Naive thymus-derived CD4-positive, alpha-beta T cell (primary cell): ENCODE measurements around the gene ELMO3. TPM values are rescaled to one million over a fixed set of nuclear protein-coding genes. Genes with fewer than 3 reads are reported as not detected.

Experiments used
- ATAC-seq: fragments of 150-1000 bp; cut with Tn5 transposase; 2 replicates; pipeline ENCODE4 v1.10.0; 2021; ENCODE audit warnings: mild to moderate bottlenecking, moderate library complexity
- CTCF ChIA-PET: fragments of 350-600 bp; sonication (Branson Sonifier 250); formaldehyde crosslinking; loops from one replicate; lab custom pipeline; 2021; ENCODE audit warnings: antibody characterized with exemption; lab: Charles Lee
- POLR2A ChIA-PET: fragments of 350-600 bp; sonication (Branson Sonifier 250); formaldehyde crosslinking; loops from one replicate; lab custom pipeline; 2021; ENCODE audit warnings: antibody characterized with exemption, inconsistent platforms; lab: Charles Lee
- DNase-seq, 9 donors: peaks; one replicate each; pipeline versions ENCODE4 v3.0.0 to v3.0.0-alpha.2; 2020 to 2022; ENCODE audit warnings: mixed read lengths in 1 of 9
- H3K27ac ChIP-seq: one replicate; pipeline ENCODE4 v1.7.0; 2013; ENCODE audit warnings: mild to moderate bottlenecking, low read depth, low read length, moderate library complexity
- H3K27me3 ChIP-seq, 2 donors: one replicate each; pipeline ENCODE4 v1.7.0; 2013; ENCODE audit warnings: low read length in 2 of 2, mild to moderate bottlenecking in 2 of 2, moderate library complexity in 2 of 2; ENCODE audit not compliant: control insufficient read depth in 2 of 2, insufficient read depth in 2 of 2
- H3K36me3 ChIP-seq, 3 experiments: 1 replicate in 2 of 3; 2 replicates in 1 of 3; pipeline ENCODE4 v1.7.0; 2013; ENCODE audit warnings: low read length in 3 of 3, mild to moderate bottlenecking in 3 of 3, moderate library complexity in 1 of 3; ENCODE audit not compliant: insufficient read depth in 3 of 3, control insufficient read depth in 2 of 3
- H3K4me1 ChIP-seq, 2 donors: one replicate each; pipeline ENCODE4 v1.7.0; 2013; ENCODE audit warnings: low read length in 2 of 2, mild to moderate bottlenecking in 2 of 2, moderate library complexity in 1 of 2; ENCODE audit not compliant: control insufficient read depth in 2 of 2, insufficient read depth in 2 of 2
- H3K4me3 ChIP-seq: 2 replicates; pipeline ENCODE4 v1.7.0; 2013; ENCODE audit warnings: mild to moderate bottlenecking, low read length
- H3K9me3 ChIP-seq, 3 experiments: 1 replicate in 2 of 3; 2 replicates in 1 of 3; pipeline ENCODE4 v1.7.0; 2013; ENCODE audit warnings: low read length in 3 of 3; ENCODE audit not compliant: control insufficient read depth in 2 of 3
- H3K27ac Mint-ChIP-seq, 9 donors: one replicate each; pipeline ENCODE4 v1.8.0; 2020 to 2022; ENCODE audit warnings: mixed read lengths in 9 of 9, mild to moderate bottlenecking in 8 of 9, moderate library complexity in 5 of 9, inconsistent platforms in 2 of 9
- H3K27me3 Mint-ChIP-seq, 5 donors: one replicate each; pipeline ENCODE4 v1.8.0; 2021 to 2022; ENCODE audit warnings: mixed read lengths in 5 of 5, mild to moderate bottlenecking in 1 of 5
- H3K36me3 Mint-ChIP-seq, 5 donors: one replicate each; pipeline ENCODE4 v1.8.0; 2020 to 2022; ENCODE audit warnings: mixed read lengths in 5 of 5, mild to moderate bottlenecking in 3 of 5, inconsistent platforms in 1 of 5
- H3K4me1 Mint-ChIP-seq, 7 donors: one replicate each; pipeline ENCODE4 v1.8.0; 2020 to 2022; ENCODE audit warnings: mixed read lengths in 7 of 7, mild to moderate bottlenecking in 3 of 7, inconsistent platforms in 1 of 7
- H3K4me3 Mint-ChIP-seq, 10 donors: one replicate each; pipeline ENCODE4 v1.8.0; 2020 to 2022; ENCODE audit warnings: mild to moderate bottlenecking in 10 of 10, mixed read lengths in 10 of 10, moderate library complexity in 6 of 10, inconsistent platforms in 2 of 10
- H3K9me3 Mint-ChIP-seq, 11 donors: one replicate each; pipeline ENCODE4 v1.8.0; 2020 to 2022; ENCODE audit warnings: mixed read lengths in 11 of 11, mild to moderate bottlenecking in 4 of 11, inconsistent platforms in 1 of 11, moderate library complexity in 1 of 11
- intact Hi-C, 2 donors: fragments of 100-400 bp; cut with micrococcal nuclease; formaldehyde crosslinking; loops; one replicate each; pipeline ENCODE4 v1.15.1; 2023
- polyA plus RNA-seq, 2 donors: library from polyadenylated mRNA; unstranded; fragments of 300-500 nt; fragmentation: Illumina TruSeq; gene quantifications; one replicate each; pipeline ENCODE4 v1.2.3, GENCODE V29; 2021
- total RNA-seq, 6 experiments: library from RNA in 5 of 6; stranded (reverse) in 5 of 6; gene quantifications; 1 replicate in 5 of 6; 2 replicates in 1 of 6; pipeline ENCODE4 v1.2.3 and lab custom pipeline; 2021 to 2026

Gene ELMO3
- total and polyA plus RNA-seq, 7 experiments from 2014 or later: 0.07 to 9.1 (median 5.6) TPM; not detected in 1

GRCh38 chr16:67245674-67246080, 46.7 kb downstream of the ELMO3 start:
- Mint-ChIP-seq H3K36me3 (no peaks in the 10 kb centered on the region), H3K27ac (peak overlapping the region in 4 of 9 donors; percentile 70 to 96 (median 92)), H3K4me3 (peak overlapping the region; percentile 40 to 96 (median 75)), H3K9me3 (no peaks in the 10 kb centered on the region), H3K4me1 (peaks cover 37 to 60% (median 45%) of the 10 kb centered on the region in 7 donors), H3K27me3 (peaks cover 0 to 19% (median 0%) of the 10 kb centered on the region in 5 donors)
- Histone ChIP-seq H3K27ac (peak overlapping the region; percentile 57), H3K9me3 (no peaks in the 10 kb centered on the region), H3K4me1 (peaks cover 31 to 39% of the 10 kb centered on the region in 2 donors), H3K27me3 (no peaks in the 10 kb centered on the region), H3K4me3 (no peak overlapping the region), H3K36me3 (no peaks in the 10 kb centered on the region)
- no peak for ATAC-seq
- CTCF ChIA-PET: no interaction called here
- intact Hi-C loops: loop anchor here (2.0 to 10.0 kb wide), 6 partner anchors 33 to 1887 kb away; partner anchors contain the start of genes PLEKHG4 (in 2 of the 2), AGRP (in 1 of the 2), ATP6V0D1 (in 1 of the 2) and CENPT (in 1 of the 2)
- no peak for DNase-seq
- POLR2A ChIA-PET: interaction anchor here (1.4 to 2.8 kb wide), 5 partner anchors 15 to 86 kb away, joined by 3 to 20 read pairs (median 6); partner anchors contain the start of genes FBXL8, TMEM208 and TRADD

GRCh38 chr16:67246081-67246755, 47.3 kb downstream of the ELMO3 start:
- Mint-ChIP-seq H3K27me3 (peaks cover 0 to 20% (median 0%) of the 10 kb centered on the region in 5 donors), H3K27ac (peak overlapping the region in 7 of 9 donors; percentile 66 to 92 (median 80)), H3K9me3 (no peaks in the 10 kb centered on the region), H3K4me3 (peak overlapping the region; percentile 83 to 96 (median 91)), H3K4me1 (peaks cover 37 to 58% (median 45%) of the 10 kb centered on the region in 7 donors), H3K36me3 (no peaks in the 10 kb centered on the region)
- Histone ChIP-seq H3K27me3 (no peaks in the 10 kb centered on the region), H3K4me1 (peaks cover 31 to 39% of the 10 kb centered on the region in 2 donors), H3K27ac (peak overlapping the region; percentile 60), H3K4me3 (peak overlapping the region; percentile 68), H3K9me3 (no peaks in the 10 kb centered on the region), H3K36me3 (no peaks in the 10 kb centered on the region)
- ATAC-seq (no peak), DNase-seq (peak in 4 of 9 donors; percentile 8 to 64 (median 18))
- intact Hi-C loops: loop anchor here (2.0 to 10.0 kb wide), 5 partner anchors 33 to 1886 kb away; partner anchors contain the start of genes AGRP (in 1 of the 2), ATP6V0D1 (in 1 of the 2), CENPT (in 1 of the 2) and CHTF8 (in 1 of the 2)
- ChIA-PET POLR2A (interaction anchor here (1.4 to 2.8 kb wide), 3 partner anchors 16 to 86 kb away, joined by 4 to 20 read pairs (median 6); partner anchors contain the start of genes FBXL8, TMEM208 and TRADD), CTCF (no interaction called here)

DNA sequence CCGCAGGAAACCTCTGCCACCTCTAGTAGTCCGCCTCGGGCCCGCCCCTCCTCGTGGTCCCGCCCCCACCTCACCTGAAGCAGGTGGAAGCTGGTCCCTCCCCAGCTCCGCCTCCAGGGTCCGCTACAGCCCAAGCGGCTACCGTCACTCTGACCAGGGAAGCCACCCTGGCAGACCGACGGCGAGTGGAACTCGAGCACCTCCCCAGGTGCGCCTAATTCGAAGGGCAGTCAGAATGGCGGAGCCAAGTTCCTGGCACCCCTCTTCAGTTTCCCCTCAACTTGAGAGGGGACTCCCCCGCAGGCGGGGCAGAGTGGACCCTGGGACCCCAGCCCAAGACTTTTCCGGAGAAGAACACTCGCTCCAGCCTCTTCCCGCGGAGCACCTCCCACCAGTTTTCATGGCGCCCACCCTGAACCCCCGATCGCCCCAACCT, 47.8 kb downstream of the ELMO3 start:
- Mint-ChIP-seq H3K4me1 (peaks cover 37 to 53% (median 45%) of the 10 kb centered on the region in 7 donors), H3K27me3 (peaks cover 0 to 20% (median 0%) of the 10 kb centered on the region in 5 donors), H3K36me3 (no peaks in the 10 kb centered on the region), H3K9me3 (no peaks in the 10 kb centered on the region), H3K27ac (peak overlapping the region; percentile 28 to 92 (median 76)), H3K4me3 (peak overlapping the region; percentile 83 to 96 (median 91))
- peak overlapping the region; percentile 60 for H3K27ac ChIP-seq
- POLR2A ChIA-PET: interaction anchor here (2.1 to 2.8 kb wide), 2 partner anchors 20 to 87 kb away, joined by 6 to 20 read pairs; partner anchors contain the start of genes FBXL8, TMEM208 and TRADD
- H3K9me3 ChIP-seq: no peaks in the 10 kb centered on the region
- H3K4me3 ChIP-seq: peak overlapping the region; percentile 68
- peaks cover 31 to 39% of the 10 kb centered on the region in 2 donors for H3K4me1 ChIP-seq
- H3K36me3 ChIP-seq: no peaks in the 10 kb centered on the region
- CTCF ChIA-PET: interaction anchor here (0.7 kb wide), 1 partner anchor 274 kb away, joined by 3 read pairs; no protein-coding TSS in a partner anchor
- peak in 6 of 9 donors; percentile 31 to 54 (median 36) for DNase-seq
- intact Hi-C loops: loop anchor here (1.0 to 10.0 kb wide), 14 partner anchors 19 to 1886 kb away; partner anchors contain the start of genes MATCAP1 (in 2 of the 2), TMEM208 (in 2 of the 2), ACD (in 1 of the 2) and AGRP (in 1 of the 2)
- no peak for ATAC-seq
- no peaks in the 10 kb centered on the region for H3K27me3 ChIP-seq

DNA sequence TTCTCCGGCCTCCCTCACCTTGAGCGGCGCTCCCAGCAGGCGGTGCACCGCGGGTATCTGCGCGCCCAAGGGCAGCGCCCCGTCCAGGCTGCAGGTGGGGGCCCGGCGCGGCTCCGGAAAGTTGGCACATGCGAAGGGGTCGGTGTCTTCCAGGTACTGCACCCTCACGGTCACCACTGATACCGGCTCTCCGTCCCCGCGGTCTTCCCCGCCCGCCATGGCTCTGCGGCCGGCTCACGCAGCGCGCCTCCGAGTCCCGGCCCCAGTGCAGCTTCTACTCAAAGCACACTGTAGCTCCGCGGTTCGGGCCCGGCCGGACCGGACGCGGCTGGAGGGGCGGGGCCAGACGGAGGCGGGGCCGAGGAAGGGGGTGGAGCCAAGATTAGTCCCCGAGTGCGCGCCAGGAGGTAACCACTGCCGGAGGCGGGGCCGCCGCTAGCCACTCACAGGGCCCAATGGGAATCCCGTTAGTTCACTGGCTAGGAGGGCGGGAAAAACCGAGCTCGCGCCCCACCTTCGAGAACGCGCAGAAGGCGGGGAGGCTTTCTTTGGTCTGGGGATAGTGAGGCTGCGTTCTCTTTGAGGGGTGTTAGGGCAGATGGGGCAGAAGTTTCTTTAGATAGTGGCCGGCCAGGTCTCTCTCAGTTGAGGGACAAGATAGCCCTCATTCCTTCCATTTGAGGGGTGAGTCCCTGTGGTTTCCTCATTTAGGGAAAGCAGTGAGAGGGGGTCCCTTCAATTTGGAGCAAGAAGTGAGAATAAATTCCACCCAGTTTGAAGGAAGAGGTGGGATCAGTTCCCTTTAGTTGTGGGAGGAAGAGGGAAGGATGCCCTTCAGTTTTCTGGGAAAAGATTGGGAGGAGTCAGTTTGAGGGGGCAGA, 48.5 kb downstream of the ELMO3 start, which contains the start of gene FHOD1:
Gene FHOD1 (minus strand): TSS at position 290 of the 881 bp plus-strand sequence. CDS start 71 bp downstream, at position 219.
- Histone ChIP-seq H3K27ac (peak within 1 kb of the TSS; percentile 60), H3K4me3 (peak within 1 kb of the TSS; percentile 68), H3K4me1 (peaks cover 31 to 39% of the 10 kb centered on the region in 2 donors), H3K36me3 (no peaks in the 10 kb centered on the region), H3K9me3 (no peaks in the 10 kb centered on the region), H3K27me3 (no peaks in the 10 kb centered on the region)
- ChIA-PET CTCF (interaction anchor here (0.7 to 1.0 kb wide), 4 partner anchors 19 to 273 kb away, joined by 3 to 4 read pairs (median 3); partner anchors contain the start of gene TMEM208), POLR2A (interaction anchor here (0.6 to 2.8 kb wide), 5 partner anchors 9 to 87 kb away, joined by 3 to 20 read pairs (median 3); partner anchors contain the start of genes FBXL8, TMEM208 and TRADD)
- Mint-ChIP-seq H3K36me3 (no peaks in the 10 kb centered on the region), H3K27me3 (peaks cover 0 to 20% (median 0%) of the 10 kb centered on the region in 5 donors), H3K27ac (peak within 1 kb of the TSS; percentile 70 to 92 (median 80)), H3K9me3 (no peaks in the 10 kb centered on the region), H3K4me1 (peaks cover 37 to 50% (median 44%) of the 10 kb centered on the region in 7 donors), H3K4me3 (peak within 1 kb of the TSS; percentile 83 to 96 (median 91))
- intact Hi-C loops: loop anchor here (1.0 to 10.0 kb wide), 15 partner anchors 20 to 1885 kb away; partner anchors contain the start of genes MATCAP1 (in 2 of the 2), TMEM208 (in 2 of the 2), ACD (in 1 of the 2) and AGRP (in 1 of the 2)
- DNase-seq (peak; percentile 88 to 100 (median 91)), ATAC-seq (peak; percentile 85)

- Mint-ChIP-seq H3K27me3 (peaks cover 0 to 20% (median 0%) of the 10 kb centered on the region in 5 donors), H3K27ac (peak overlapping the region; percentile 70 to 92 (median 76)), H3K4me1 (peaks cover 37 to 50% (median 41%) of the 10 kb centered on the region in 7 donors), H3K9me3 (no peaks in the 10 kb centered on the region), H3K36me3 (no peaks in the 10 kb centered on the region), H3K4me3 (peak overlapping the region; percentile 83 to 96 (median 91))
- peak overlapping the region; percentile 57 for H3K27ac ChIP-seq
- intact Hi-C loops: loop anchor here in 1 of 2 donors (2.0 to 10.0 kb wide), 4 partner anchors 234 to 1884 kb away; partner anchors contain the start of genes AGRP, ATP6V0D1, CENPT and CHTF8
- peaks cover 31 to 39% of the 10 kb centered on the region in 2 donors for H3K4me1 ChIP-seq
- ChIA-PET CTCF (interaction anchor here (0.7 to 1.0 kb wide), 3 partner anchors 19 to 24 kb away, joined by 3 to 4 read pairs (median 3); partner anchors contain the start of gene TMEM208), POLR2A (interaction anchor here (0.6 to 2.8 kb wide), 5 partner anchors 9 to 90 kb away, joined by 3 to 20 read pairs (median 3); partner anchors contain the start of gene TMEM208)
- no peaks in the 10 kb centered on the region for H3K36me3 ChIP-seq
- no peaks in the 10 kb centered on the region for H3K27me3 ChIP-seq
- peak overlapping the region; percentile 68 for H3K4me3 ChIP-seq
- H3K9me3 ChIP-seq: no peaks in the 10 kb centered on the region
- ATAC-seq (no peak), DNase-seq (no peak)
Observed at GRCh38 chr16:67248073-67248400, 49.1 kb downstream of the ELMO3 start.
